IMR-90 (cell line): ENCODE data around the gene PPP1R14D.

Experiments
- CEBPB ChIP-seq: IDR thresholded peaks from 2 replicates; pipeline ENCODE4 v1.6.1; 2012; ENCODE audit warnings: low read depth, low read length, improper control_type of control experiment
- MXI1 ChIP-seq: IDR thresholded peaks from 2 replicates; pipeline ENCODE4 v1.6.1; 2012; ENCODE audit warnings: low read depth, mild to moderate bottlenecking, low read length, moderate library complexity, borderline replicate concordance
- NFE2L2 ChIP-seq: fragments of 150-350 bp; IDR thresholded peaks from 2 replicates; pipeline ENCODE4 v1.6.1; 2016; ENCODE audit warnings: low read depth, mild to moderate bottlenecking, low read length
- POLR2A ChIP-seq: IDR thresholded peaks from 2 replicates; pipeline ENCODE4 v1.6.1; 2012; ENCODE audit warnings: mild to moderate bottlenecking, low read depth, low read length
- RAD21 ChIP-seq: IDR thresholded peaks from 2 replicates; pipeline ENCODE4 v1.6.1; 2012; ENCODE audit warnings: low read length, improper control_type of control experiment
- TF ChIP-seq, protein P1 (sequence below): conservative IDR thresholded peaks from 2 replicates; pipeline ENCODE4 v1.5.1; 2012; ENCODE audit warnings: mild to moderate bottlenecking, low read depth, low read length, improper control_type of control experiment

DNA sequence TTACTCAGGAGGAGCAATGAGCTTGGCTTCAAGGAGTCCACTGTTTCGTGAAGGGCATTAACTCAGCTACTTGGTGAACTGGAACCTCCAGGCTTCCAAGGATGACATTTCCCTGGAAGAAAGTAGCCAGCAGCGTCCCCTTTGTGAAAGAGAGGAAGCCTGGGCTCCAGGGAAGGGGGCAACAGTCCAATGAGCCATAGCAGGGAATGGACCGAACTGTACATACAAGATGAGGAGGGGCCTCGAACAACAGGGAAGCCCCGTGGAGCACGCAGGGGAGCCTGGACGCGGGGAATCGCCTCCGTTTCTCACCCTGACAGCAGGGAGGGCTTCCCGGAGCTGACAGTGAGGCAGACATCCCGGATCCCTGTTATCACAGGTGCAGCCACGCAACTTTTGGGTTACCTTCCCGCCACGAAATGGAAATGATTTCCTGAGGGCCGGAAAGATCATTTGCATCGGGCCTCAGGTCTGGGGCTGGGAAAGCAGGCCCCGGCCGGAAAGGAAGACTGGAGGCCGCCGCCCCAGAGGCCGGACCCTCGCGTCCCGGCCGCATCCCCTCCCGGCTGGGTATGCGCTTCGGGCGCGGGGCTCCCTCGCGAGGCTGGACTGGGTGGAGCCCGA, 14.9 kb upstream of the PPP1R14D start:
- TF ChIP-seq, protein P1, sequence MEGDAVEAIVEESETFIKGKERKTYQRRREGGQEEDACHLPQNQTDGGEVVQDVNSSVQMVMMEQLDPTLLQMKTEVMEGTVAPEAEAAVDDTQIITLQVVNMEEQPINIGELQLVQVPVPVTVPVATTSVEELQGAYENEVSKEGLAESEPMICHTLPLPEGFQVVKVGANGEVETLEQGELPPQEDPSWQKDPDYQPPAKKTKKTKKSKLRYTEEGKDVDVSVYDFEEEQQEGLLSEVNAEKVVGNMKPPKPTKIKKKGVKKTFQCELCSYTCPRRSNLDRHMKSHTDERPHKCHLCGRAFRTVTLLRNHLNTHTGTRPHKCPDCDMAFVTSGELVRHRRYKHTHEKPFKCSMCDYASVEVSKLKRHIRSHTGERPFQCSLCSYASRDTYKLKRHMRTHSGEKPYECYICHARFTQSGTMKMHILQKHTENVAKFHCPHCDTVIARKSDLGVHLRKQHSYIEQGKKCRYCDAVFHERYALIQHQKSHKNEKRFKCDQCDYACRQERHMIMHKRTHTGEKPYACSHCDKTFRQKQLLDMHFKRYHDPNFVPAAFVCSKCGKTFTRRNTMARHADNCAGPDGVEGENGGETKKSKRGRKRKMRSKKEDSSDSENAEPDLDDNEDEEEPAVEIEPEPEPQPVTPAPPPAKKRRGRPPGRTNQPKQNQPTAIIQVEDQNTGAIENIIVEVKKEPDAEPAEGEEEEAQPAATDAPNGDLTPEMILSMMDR: no peak
- no peak for TF ChIP-seq POLR2A
- no peak for TF ChIP-seq CEBPB
- TF ChIP-seq NFE2L2: no peak
- no peak for TF ChIP-seq RAD21
- TF ChIP-seq MXI1: no peak
